CD4-positive, alpha-beta T cell (primary cell): ENCODE measurements around the gene ZNF638. TPM values are rescaled to one million over a fixed set of nuclear protein-coding genes. Genes with fewer than 3 reads are reported as not detected.

Source experiments
- ATAC-seq: fragments of 200-7000 bp; cut with Tn5 transposase; one replicate; pipeline ENCODE4 v1.10.0; 2022; ENCODE audit warnings: mild to moderate bottlenecking; ENCODE audit not compliant: poor library complexity
- CTCF ChIA-PET: fragments of 350-600 bp; sonication (Branson Sonifier 250); formaldehyde crosslinking; loops from one replicate; lab custom pipeline; 2021; ENCODE audit warnings: antibody characterized with exemption, inconsistent platforms; lab: Charles Lee
- POLR2A ChIA-PET: fragments of 350-600 bp; sonication (Branson Sonifier 250); formaldehyde crosslinking; loops from one replicate; lab custom pipeline; 2021; ENCODE audit warnings: antibody characterized with exemption, inconsistent platforms; lab: Charles Lee
- DNase-seq, 14 experiments: peaks; one replicate each; pipeline ENCODE4 v3.0.0-alpha.2; 2013 to 2020; ENCODE audit warnings: mixed read lengths in 2 of 14
- H3K27ac ChIP-seq, 2 donors: one replicate each; pipeline versions ENCODE4 v1.5.1 to v1.7.0; 2013; ENCODE audit warnings: low read length in 2 of 2, low read depth in 1 of 2, mild to moderate bottlenecking in 1 of 2
- H3K27me3 ChIP-seq, 2 experiments: 1 replicate in 1 of 2; 2 replicates in 1 of 2; pipeline versions ENCODE4 v1.6.1 to v1.7.0; 2013; ENCODE audit warnings: low read length in 2 of 2, control low read depth in 1 of 2, mild to moderate bottlenecking in 1 of 2, moderate library complexity in 1 of 2; ENCODE audit not compliant: insufficient read depth in 2 of 2, control insufficient read depth in 1 of 2
- H3K36me3 ChIP-seq: one replicate; pipeline ENCODE4 v1.6.1; 2013; ENCODE audit warnings: low read length, control low read depth; ENCODE audit not compliant: insufficient read depth
- H3K4me1 ChIP-seq: one replicate; pipeline ENCODE4 v1.6.1; 2013; ENCODE audit warnings: low read length, control low read depth; ENCODE audit not compliant: insufficient read depth
- H3K4me3 ChIP-seq: one replicate; pipeline ENCODE4 v1.5.1; 2013; ENCODE audit warnings: mild to moderate bottlenecking, low read length, moderate library complexity
- H3K9me3 ChIP-seq, 2 experiments: 1 replicate in 1 of 2; 2 replicates in 1 of 2; pipeline versions ENCODE4 v1.6.1 to v1.7.0; 2013; ENCODE audit warnings: low read length in 2 of 2, mild to moderate bottlenecking in 2 of 2, control low read depth in 1 of 2, moderate library complexity in 1 of 2; ENCODE audit not compliant: control insufficient read depth in 1 of 2, insufficient read depth in 1 of 2
- H3K27ac Mint-ChIP-seq: one replicate; pipeline ENCODE4 v1.8.0; 2020; ENCODE audit warnings: mixed read lengths
- H3K27me3 Mint-ChIP-seq: one replicate; pipeline ENCODE4 v1.8.0; 2021; ENCODE audit warnings: mixed read lengths
- H3K36me3 Mint-ChIP-seq: one replicate; pipeline ENCODE4 v1.8.0; 2021; ENCODE audit warnings: low read depth, mixed read lengths
- H3K4me1 Mint-ChIP-seq: one replicate; pipeline ENCODE4 v1.8.0; 2021; ENCODE audit warnings: low read depth, mixed read lengths
- H3K4me3 Mint-ChIP-seq: one replicate; pipeline ENCODE4 v1.8.0; 2020; ENCODE audit warnings: mild to moderate bottlenecking, mixed read lengths
- H3K9me3 Mint-ChIP-seq: one replicate; pipeline ENCODE4 v1.8.0; 2020; ENCODE audit warnings: mixed read lengths
- CTCF ChIP-seq: fragments of 200-600 bp; IDR thresholded peaks from one replicate; pipeline ENCODE4 v1.8.0; 2022; ENCODE audit warnings: antibody characterized with exemption, mild to moderate bottlenecking
- intact Hi-C, 2 experiments: fragments of 100-400 bp; cut with DNase I in 1 of 2; cut with micrococcal nuclease in 1 of 2; formaldehyde crosslinking; loops; one replicate each; pipeline versions ENCODE4 v1.15.1 to v1.9.0; 2023 to 2025; cut with DNase I, micrococcal nuclease
- total RNA-seq, 174 experiments: library from RNA in 2 of 174; stranded (reverse) in 2 of 174; gene quantifications; one replicate each; pipeline ENCODE4 v1.2.3 and lab custom pipeline; 2021 to 2026

Gene ZNF638
- total RNA-seq, 2 experiments from 2014 or later = 77.8 to 86.4 TPM

- Histone ChIP-seq H3K4me1 (peaks cover 6% of the 10 kb centered on the region), H3K4me3 (no peak overlapping the region), H3K36me3 (peaks cover 18% of the 10 kb centered on the region), H3K27me3 (no peaks in the 10 kb centered on the region), H3K9me3 (no peaks in the 10 kb centered on the region), H3K27ac (no peak overlapping the region)
- intact Hi-C loops = no loop called here
- ATAC-seq (no peak), DNase-seq (peak in 3 of 14 experiments; percentile 19 to 35 (median 24))
- Mint-ChIP-seq H3K4me1 (peaks cover 86% of the 10 kb centered on the region), H3K27me3 (no peaks in the 10 kb centered on the region), H3K4me3 (no peak overlapping the region), H3K27ac (no peak overlapping the region), H3K36me3 (peaks cover 81% of the 10 kb centered on the region), H3K9me3 (peaks cover 7% of the 10 kb centered on the region)
- CTCF ChIA-PET = no interaction called here
- POLR2A ChIA-PET = interaction anchor here (0.6 to 1.4 kb wide), 2 partner anchors 14 to 16 kb away, joined by 3 to 5 read pairs; partner anchors contain the start of gene ZNF638
- no peak for TF ChIP-seq CTCF
Measured at GRCh38 chr2:71347517-71347916, 15.9 kb downstream of the ZNF638 start.

- ChIA-PET CTCF (no interaction called here), POLR2A (no interaction called here)
Measured at GRCh38 chr2:71348302-71348701, 16.7 kb downstream of the ZNF638 start.

DNA sequence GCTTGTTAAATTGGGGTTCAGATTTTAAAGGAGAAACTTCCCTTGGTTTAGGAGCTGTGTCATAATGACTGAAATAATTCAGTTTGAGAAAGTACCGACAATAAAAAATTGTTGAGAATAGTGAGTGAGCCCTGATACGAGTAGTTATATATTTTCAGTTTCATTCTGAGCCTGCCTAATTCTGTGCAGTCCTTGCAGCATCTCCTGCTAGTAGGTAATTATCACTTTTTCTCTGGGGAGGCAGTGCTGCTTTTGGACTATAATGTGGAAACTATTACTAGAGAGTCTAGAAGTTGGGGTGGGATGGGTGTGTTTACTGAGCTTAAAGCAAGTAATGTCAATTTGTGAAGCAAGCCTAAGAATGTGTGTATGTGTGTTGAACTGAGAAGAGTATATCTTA is 21.7 kb downstream of the ZNF638 start:
- DNase-seq = no peak
- H3K4me1 ChIP-seq = peaks cover 6% of the 10 kb centered on the region
- ChIA-PET POLR2A (interaction anchor here (0.6 to 1.2 kb wide), 2 partner anchors 10 to 56 kb away, joined by 3 to 5 read pairs; no protein-coding TSS in a partner anchor), CTCF (interaction anchor here (0.6 kb wide), 1 partner anchor 13 kb away, joined by 3 read pairs; no protein-coding TSS in a partner anchor)
- intact Hi-C loops = no loop called here
- H3K27me3 ChIP-seq = no peaks in the 10 kb centered on the region
- no peaks in the 10 kb centered on the region for H3K9me3 ChIP-seq
- Mint-ChIP-seq H3K4me3 (no peak overlapping the region), H3K27me3 (no peaks in the 10 kb centered on the region), H3K27ac (peak overlapping the region; percentile 74), H3K36me3 (peaks cover 88% of the 10 kb centered on the region), H3K4me1 (peaks cover 74% of the 10 kb centered on the region), H3K9me3 (peaks cover 2% of the 10 kb centered on the region)
- peaks cover 45% of the 10 kb centered on the region for H3K36me3 ChIP-seq
- H3K27ac ChIP-seq = no peak overlapping the region
- no peak for ATAC-seq
- no peak for TF ChIP-seq CTCF
- H3K4me3 ChIP-seq = no peak overlapping the region

More at GRCh38 chr2:71348302-71348701, 16.7 kb downstream of the ZNF638 start:
- DNase-seq (peak in 3 of 14 experiments; percentile 36 to 45 (median 42)), ATAC-seq (no peak)
- Mint-ChIP-seq H3K4me3 (no peak overlapping the region), H3K27me3 (no peaks in the 10 kb centered on the region), H3K27ac (no peak overlapping the region), H3K9me3 (peaks cover 7% of the 10 kb centered on the region), H3K4me1 (peaks cover 89% of the 10 kb centered on the region), H3K36me3 (peaks cover 85% of the 10 kb centered on the region)
- Histone ChIP-seq H3K4me3 (no peak overlapping the region), H3K27me3 (no peaks in the 10 kb centered on the region), H3K27ac (no peak overlapping the region), H3K36me3 (peaks cover 21% of the 10 kb centered on the region), H3K4me1 (peaks cover 6% of the 10 kb centered on the region), H3K9me3 (no peaks in the 10 kb centered on the region)
- intact Hi-C loops = no loop called here
- no peak for TF ChIP-seq CTCF
